ENCODE measurements around the gene LIPJ.

Gene LIPJ

GRCh38 chr10:88586462-88586861 is at the start of gene LIPJ:
LIPJ (plus strand) TSS chr10:88586762; CDS start chr10:88590688, 3,926 bp downstream.
- DNase-seq (ENCODE audit: low spot score): no peak

GRCh38 chr10:88537322-88537721 is 49.2 kb upstream of the LIPJ start:
- no peak for DNase-seq (ENCODE audit: low spot score)

GRCh38 chr10:88538048-88538447 is 48.5 kb upstream of the LIPJ start:
- no peak for DNase-seq (ENCODE audit: low spot score)

- DNase-seq (ENCODE audit: low spot score): no peak
Observed at GRCh38 chr10:88540351-88540750, 46.2 kb upstream of the LIPJ start.

GRCh38 chr10:88541116-88541626 is 45.4 kb upstream of the LIPJ start:
- DNase-seq (ENCODE audit: low spot score): no peak

- no peak for DNase-seq (ENCODE audit: low spot score)
Observed at GRCh38 chr10:88542522-88542921, 44.0 kb upstream of the LIPJ start.

- DNase-seq (ENCODE audit: low spot score): no peak
Observed at GRCh38 chr10:88544140-88544870, 42.3 kb upstream of the LIPJ start.

- DNase-seq (ENCODE audit: low spot score): no peak
Observed at GRCh38 chr10:88545359-88545758, 41.2 kb upstream of the LIPJ start.

- no peak for DNase-seq (ENCODE audit: low spot score)
Observed at GRCh38 chr10:88546497-88546896, 40.1 kb upstream of the LIPJ start.

GRCh38 chr10:88551246-88551645 is 35.3 kb upstream of the LIPJ start:
- DNase-seq (ENCODE audit: low spot score): no peak

- peak; percentile 14 for DNase-seq (ENCODE audit: low spot score)
Observed at GRCh38 chr10:88553116-88553752, 33.3 kb upstream of the LIPJ start.

- DNase-seq (ENCODE audit: low spot score): no peak
Observed at GRCh38 chr10:88555190-88555908, 31.2 kb upstream of the LIPJ start.

- no peak for DNase-seq (ENCODE audit: low spot score)
Observed at GRCh38 chr10:88557256-88557655, 29.3 kb upstream of the LIPJ start.

- DNase-seq (ENCODE audit: low spot score): no peak
Observed at GRCh38 chr10:88557658-88558057, 28.9 kb upstream of the LIPJ start.

GRCh38 chr10:88562152-88562551 is 24.4 kb upstream of the LIPJ start:
- DNase-seq (ENCODE audit: low spot score): no peak

- no peak for DNase-seq (ENCODE audit: low spot score)
Observed at GRCh38 chr10:88565072-88565471, 21.5 kb upstream of the LIPJ start.

- no peak for DNase-seq (ENCODE audit: low spot score)
Observed at GRCh38 chr10:88582411-88582805, 4.2 kb upstream of the LIPJ start.

GRCh38 chr10:88582806-88583583 is 3.6 kb upstream of the LIPJ start, which contains the start of gene RNLS:
RNLS (minus strand) TSS chr10:88583318.
- peak; percentile 49 for DNase-seq (ENCODE audit: low spot score)

- no peak for DNase-seq (ENCODE audit: low spot score)
Observed at GRCh38 chr10:88583584-88583957, 3.0 kb upstream of the LIPJ start.

GRCh38 chr10:88592381-88592780 is 5.8 kb downstream of the LIPJ start:
- DNase-seq (ENCODE audit: low spot score): no peak

- no peak for DNase-seq (ENCODE audit: low spot score)
Observed at GRCh38 chr10:88592906-88593305, 6.3 kb downstream of the LIPJ start.

- DNase-seq (ENCODE audit: low spot score): no peak
Observed at GRCh38 chr10:88594482-88594881, 7.9 kb downstream of the LIPJ start.

Data from HuH-7 (cell line).